Muscle layer of duodenum (tissue), 2 donors: Measurements from ENCODE around the gene MON2.

Source experiments
- H3K27ac ChIP-seq: one replicate; pipeline ENCODE4 v1.7.0; 2013; ENCODE audit warnings: mild to moderate bottlenecking, low read length
- H3K27me3 ChIP-seq: one replicate; pipeline ENCODE4 v1.7.0; 2013; ENCODE audit warnings: low read depth, mild to moderate bottlenecking, control low read depth, low read length
- H3K36me3 ChIP-seq, 2 donors: one replicate each; pipeline ENCODE4 v1.7.0; 2013; ENCODE audit warnings: low read length in 2 of 2, control low read depth in 1 of 2, mild to moderate bottlenecking in 1 of 2; ENCODE audit not compliant: insufficient read depth in 2 of 2, control insufficient read depth in 1 of 2
- H3K4me1 ChIP-seq, 2 donors: one replicate each; pipeline ENCODE4 v1.7.0; 2013; ENCODE audit warnings: low read length in 2 of 2, mild to moderate bottlenecking in 2 of 2, control low read depth in 1 of 2, moderate library complexity in 1 of 2; ENCODE audit not compliant: insufficient read depth in 2 of 2, control insufficient read depth in 1 of 2
- H3K4me3 ChIP-seq, 2 donors: one replicate each; pipeline ENCODE4 v1.7.0; 2013; ENCODE audit warnings: low read length in 2 of 2, low read depth in 1 of 2, mild to moderate bottlenecking in 1 of 2
- H3K9me3 ChIP-seq, 2 donors: one replicate each; pipeline ENCODE4 v1.7.0; 2013; ENCODE audit warnings: low read length in 2 of 2, control low read depth in 1 of 2, mild to moderate bottlenecking in 1 of 2; ENCODE audit not compliant: control insufficient read depth in 1 of 2
- donor health status: healthy.

Gene MON2

GRCh38 chr12:62640910-62641448, 174.4 kb downstream of the MON2 start:
- no peak overlapping the region for H3K27ac ChIP-seq
- H3K36me3 ChIP-seq, result no peaks in the 10 kb centered on the region
- H3K9me3 ChIP-seq, result no peaks in the 10 kb centered on the region
- H3K27me3 ChIP-seq, result no peaks in the 10 kb centered on the region
- no peaks in the 10 kb centered on the region for H3K4me1 ChIP-seq
- no peak overlapping the region for H3K4me3 ChIP-seq

DNA sequence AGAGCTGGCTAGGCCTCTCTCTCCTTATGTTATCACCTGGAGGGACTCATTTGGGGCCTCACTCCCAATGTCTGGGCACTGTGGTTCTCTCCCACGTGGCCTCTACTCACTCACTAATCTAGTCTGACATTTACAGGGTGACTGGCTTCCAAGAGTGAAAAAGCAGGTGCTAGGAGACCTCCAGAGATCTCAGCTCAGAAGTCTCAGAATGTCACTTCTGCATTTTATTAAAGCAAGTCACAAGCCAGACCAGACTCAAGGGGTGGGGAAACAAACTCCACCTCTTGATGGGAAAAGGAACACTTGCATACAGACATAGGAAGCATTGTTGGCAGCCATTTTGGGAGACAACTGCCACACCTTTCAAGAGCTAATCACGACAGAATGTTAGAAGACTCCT, 175.9 kb downstream of the MON2 start:
- H3K9me3 ChIP-seq, result no peaks in the 10 kb centered on the region
- H3K4me3 ChIP-seq, result no peak overlapping the region
- H3K4me1 ChIP-seq, result no peaks in the 10 kb centered on the region
- no peaks in the 10 kb centered on the region for H3K27me3 ChIP-seq
- H3K27ac ChIP-seq, result no peak overlapping the region
- no peaks in the 10 kb centered on the region for H3K36me3 ChIP-seq

DNA sequence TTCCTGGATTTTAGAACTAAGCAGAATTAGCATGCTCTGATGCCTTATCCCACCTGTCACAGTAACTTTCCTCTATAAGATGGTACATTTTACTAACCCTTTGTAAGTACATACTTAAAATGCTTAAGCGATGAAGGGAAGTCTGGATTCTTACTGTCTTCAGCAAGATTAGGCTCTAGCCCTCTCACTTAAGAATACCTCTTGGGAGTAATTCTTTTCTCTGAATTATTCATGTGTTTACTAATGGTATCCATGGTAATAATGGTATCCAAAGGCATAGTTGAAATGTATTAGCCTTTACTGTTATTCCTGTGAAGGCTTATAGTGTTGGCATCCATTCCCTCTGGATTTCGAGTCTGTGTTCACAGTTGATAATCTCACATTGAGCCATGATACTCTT, 176.9 kb downstream of the MON2 start:
- Histone ChIP-seq H3K4me3 (no peak overlapping the region), H3K4me1 (no peaks in the 10 kb centered on the region), H3K27me3 (no peaks in the 10 kb centered on the region), H3K9me3 (no peaks in the 10 kb centered on the region), H3K27ac (no peak overlapping the region), H3K36me3 (no peaks in the 10 kb centered on the region)

GRCh38 chr12:62646566-62646965, 179.9 kb downstream of the MON2 start:
- no peak overlapping the region for H3K4me3 ChIP-seq
- H3K27me3 ChIP-seq, result no peaks in the 10 kb centered on the region
- H3K36me3 ChIP-seq, result no peaks in the 10 kb centered on the region
- no peak overlapping the region for H3K27ac ChIP-seq
- H3K9me3 ChIP-seq, result no peaks in the 10 kb centered on the region
- no peaks in the 10 kb centered on the region for H3K4me1 ChIP-seq

- Histone ChIP-seq H3K36me3 (no peaks in the 10 kb centered on the region), H3K27me3 (no peaks in the 10 kb centered on the region), H3K27ac (no peak overlapping the region), H3K4me1 (no peaks in the 10 kb centered on the region), H3K4me3 (no peak overlapping the region), H3K9me3 (no peaks in the 10 kb centered on the region)
Observed at GRCh38 chr12:62647586-62647985, 181.0 kb downstream of the MON2 start.

DNA sequence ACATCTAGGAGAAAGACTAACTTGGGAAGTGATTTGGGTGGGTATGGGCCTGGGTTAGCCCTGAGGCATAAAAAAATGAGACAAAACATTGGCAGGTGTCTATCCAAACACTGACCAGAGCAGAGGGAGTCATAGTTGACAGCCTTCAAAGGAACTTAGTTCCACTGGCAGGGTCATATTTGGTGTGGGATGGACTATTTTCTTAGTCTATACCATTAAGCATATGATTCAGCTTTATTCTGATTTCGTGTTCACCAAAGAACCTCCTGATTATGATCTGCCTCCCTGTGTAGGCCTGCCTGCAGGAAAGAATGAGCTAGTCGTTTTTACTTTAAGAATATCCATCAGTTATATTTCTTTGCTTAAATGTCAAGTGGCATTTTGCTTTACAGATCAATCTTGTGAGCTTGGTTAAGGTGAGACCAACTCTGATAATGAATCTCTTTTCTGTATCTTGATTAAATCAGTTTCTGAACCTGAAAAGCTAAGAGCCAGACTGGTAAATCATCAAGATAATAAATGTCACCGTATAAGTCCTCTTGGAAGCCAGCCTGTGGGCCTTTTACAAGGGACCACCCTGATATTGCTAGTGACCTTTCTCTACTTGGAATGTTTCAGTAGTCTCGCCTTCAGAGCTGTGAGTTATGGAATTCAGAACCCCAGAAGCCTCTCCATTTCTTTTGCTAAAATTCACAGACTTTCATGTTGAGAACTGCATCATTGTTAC, 182.9 kb downstream of the MON2 start:
- Histone ChIP-seq H3K4me1 (no peaks in the 10 kb centered on the region), H3K9me3 (no peaks in the 10 kb centered on the region), H3K4me3 (no peak overlapping the region), H3K36me3 (no peaks in the 10 kb centered on the region), H3K27ac (no peak overlapping the region), H3K27me3 (no peaks in the 10 kb centered on the region)
